H9 (cell line): ENCODE data around the gene EPS8L1. TPM values are rescaled to one million over a fixed set of nuclear protein-coding genes. Genes with fewer than 3 reads are reported as not detected.
A peak's percentile ranks its signal among the peaks of the same experiment; 100 is the strongest.

Source experiments
- DNase-seq: peaks from one replicate; pipeline ENCODE4 v3.0.0-alpha.2; 2017
- H2AFZ ChIP-seq: one replicate; pipeline ENCODE4 v1.6.1; 2013; ENCODE audit warnings: mild to moderate bottlenecking, low read length, control low read depth, moderate library complexity
- H2AK5ac ChIP-seq: 2 replicates; pipeline ENCODE4 v1.6.1; 2013; ENCODE audit warnings: low read length, control low read depth, mixed read lengths; ENCODE audit not compliant: insufficient read length
- H2BK120ac ChIP-seq: one replicate; pipeline ENCODE4 v1.6.1; 2013; ENCODE audit warnings: low read depth, mild to moderate bottlenecking, low read length, control low read depth, inconsistent platforms; ENCODE audit not compliant: poor library complexity, severe bottlenecking
- H2BK12ac ChIP-seq: 2 replicates; pipeline ENCODE4 v1.6.1; 2013; ENCODE audit warnings: low read length, control low read depth, mixed read lengths, low read depth; ENCODE audit not compliant: insufficient read length
- H2BK15ac ChIP-seq: 2 replicates; pipeline ENCODE4 v1.6.1; 2013; ENCODE audit warnings: low read depth, low read length, control low read depth
- H2BK20ac ChIP-seq: one replicate; pipeline ENCODE4 v1.6.1; 2013; ENCODE audit warnings: low read depth, mild to moderate bottlenecking, low read length, control low read depth, inconsistent platforms; ENCODE audit not compliant: poor library complexity, severe bottlenecking
- H2BK5ac ChIP-seq: 2 replicates; pipeline ENCODE4 v1.6.1; 2013; ENCODE audit warnings: low read length, control low read depth, mixed read lengths; ENCODE audit not compliant: insufficient read length
- H3K14ac ChIP-seq: 2 replicates; pipeline ENCODE4 v1.6.1; 2013; ENCODE audit warnings: low read length, control low read depth; ENCODE audit not compliant: insufficient read depth
- H3K18ac ChIP-seq: 2 replicates; pipeline ENCODE4 v1.6.1; 2013; ENCODE audit warnings: low read depth, mild to moderate bottlenecking, mixed read lengths, low read length, control low read depth; ENCODE audit not compliant: insufficient read length
- H3K23ac ChIP-seq: 2 replicates; pipeline ENCODE4 v1.6.1; 2013; ENCODE audit warnings: low read length, control low read depth, mixed read lengths, low read depth; ENCODE audit not compliant: insufficient read length
- H3K23me2 ChIP-seq: 2 replicates; pipeline ENCODE4 v1.6.1; 2013; ENCODE audit warnings: low read depth, mild to moderate bottlenecking, mixed read lengths, low read length, control low read depth; ENCODE audit not compliant: insufficient read length, poor library complexity, severe bottlenecking
- H3K27ac ChIP-seq: 2 replicates; pipeline ENCODE4 v1.5.1; 2013; ENCODE audit warnings: low read length, control low read depth, mixed read lengths, low read depth; ENCODE audit not compliant: insufficient read length
- H3K27me3 ChIP-seq: 2 replicates; pipeline ENCODE4 v1.6.1; 2013; ENCODE audit warnings: low read length, control low read depth, inconsistent platforms; ENCODE audit not compliant: insufficient read depth
- H3K4ac ChIP-seq: 2 replicates; pipeline ENCODE4 v1.6.1; 2013; ENCODE audit warnings: low read depth, mild to moderate bottlenecking, control low read depth, inconsistent platforms, low read length, moderate library complexity
- H3K4me1 ChIP-seq: 2 replicates; pipeline ENCODE4 v1.6.1; 2013; ENCODE audit warnings: low read length, control low read depth, inconsistent platforms; ENCODE audit not compliant: insufficient read depth
- H3K4me2 ChIP-seq: 2 replicates; pipeline ENCODE4 v1.6.1; 2013; ENCODE audit warnings: low read length, control low read depth, mixed read lengths; ENCODE audit not compliant: insufficient read length, insufficient read depth
- H3K56ac ChIP-seq: 2 replicates; pipeline ENCODE4 v1.6.1; 2013; ENCODE audit warnings: low read depth, mild to moderate bottlenecking, mixed read lengths, low read length, control low read depth; ENCODE audit not compliant: insufficient read length
- H3K79me1 ChIP-seq: 2 replicates; pipeline ENCODE4 v1.6.1; 2013; ENCODE audit warnings: low read depth, mild to moderate bottlenecking, moderate library complexity, low read length, control low read depth, inconsistent platforms; ENCODE audit not compliant: insufficient read depth, poor library complexity, severe bottlenecking
- H3K79me2 ChIP-seq: 2 replicates; pipeline ENCODE4 v1.6.1; 2013; ENCODE audit warnings: low read length, control low read depth, inconsistent platforms; ENCODE audit not compliant: insufficient read depth
- H3K9ac ChIP-seq: 2 replicates; pipeline ENCODE4 v1.6.1; 2013; ENCODE audit warnings: low read length, control low read depth, mixed read lengths; ENCODE audit not compliant: insufficient read length; ENCODE audit errors: extremely low read depth
- H3K9me3 ChIP-seq: one replicate; pipeline ENCODE4 v1.6.1; 2013; ENCODE audit warnings: low read depth, low read length, inconsistent platforms; ENCODE audit not compliant: control insufficient read depth
- H3T11ph ChIP-seq: one replicate; pipeline ENCODE4 v1.6.1; 2013; ENCODE audit warnings: mild to moderate bottlenecking, low read length, control low read depth, inconsistent platforms
- H4K20me1 ChIP-seq: one replicate; pipeline ENCODE4 v1.6.1; 2013; ENCODE audit not compliant: control insufficient read depth, insufficient read length, insufficient read depth
- H4K5ac ChIP-seq: 2 replicates; pipeline ENCODE4 v1.6.1; 2013; ENCODE audit warnings: low read depth, mild to moderate bottlenecking, mixed read lengths, low read length, control low read depth; ENCODE audit not compliant: insufficient read length
- H4K8ac ChIP-seq: replicated peaks from 2 replicates; pipeline ENCODE4 v1.6.1; 2013; ENCODE audit warnings: low read length, control low read depth, mixed read lengths, low read depth; ENCODE audit not compliant: insufficient read length
- H4K91ac ChIP-seq: 2 replicates; pipeline ENCODE4 v1.6.1; 2013; ENCODE audit warnings: low read depth, mild to moderate bottlenecking, moderate library complexity, mixed read lengths, low read length, control low read depth; ENCODE audit not compliant: insufficient read length
- H3K27ac Mint-ChIP-seq, 3 experiments: 2 replicates in 2 of 3; 3 replicates in 1 of 3; pipeline ENCODE4 v1.8.0; 2020 to 2021; ENCODE audit warnings: mixed read lengths in 3 of 3, mild to moderate bottlenecking in 1 of 3, moderate library complexity in 1 of 3
- H3K27me3 Mint-ChIP-seq: 2 replicates; pipeline ENCODE4 v1.8.0; 2021; ENCODE audit warnings: low read depth, mild to moderate bottlenecking, moderate library complexity, mixed read lengths
- H3K36me3 Mint-ChIP-seq, 3 experiments: 2 replicates in 2 of 3; 3 replicates in 1 of 3; pipeline ENCODE4 v1.8.0; 2020 to 2021; ENCODE audit warnings: low read depth in 3 of 3, mixed read lengths in 3 of 3; ENCODE audit not compliant: insufficient read depth in 1 of 3
- H3K4me1 Mint-ChIP-seq, 2 experiments: 2 replicates each; pipeline ENCODE4 v1.8.0; 2020; ENCODE audit warnings: mixed read lengths in 2 of 2
- H3K4me3 Mint-ChIP-seq, 2 experiments: 2 replicates in 1 of 2; 3 replicates in 1 of 2; pipeline ENCODE4 v1.8.0; 2020 to 2021; ENCODE audit warnings: mild to moderate bottlenecking in 2 of 2, mixed read lengths in 2 of 2, moderate library complexity in 1 of 2
- H3K9me3 Mint-ChIP-seq, 2 experiments: 2 replicates in 1 of 2; 3 replicates in 1 of 2; pipeline ENCODE4 v1.8.0; 2020; ENCODE audit warnings: mild to moderate bottlenecking in 2 of 2, mixed read lengths in 2 of 2, moderate library complexity in 1 of 2
- CTCF ChIP-seq: fragments of 200-600 bp; sonication (generic); conservative IDR thresholded peaks from 3 replicates; pipeline ENCODE4 v1.8.0; 2021; ENCODE audit warnings: antibody characterized with exemption, mild to moderate bottlenecking
- WGBS: extraction: QIAGEN DNeasy Blood & Tissue Kit; methylation state at CpG from one replicate; pipeline ENCODE4 v1.1.7; 2013; ENCODE audit warnings: missing lambda C conversion rate, low lambda C conversion rate, mixed read lengths; ENCODE audit not compliant: insufficient read length; ENCODE audit errors: extremely low coverage; 5-methylcytosine and 5-hydroxymethylcytosine counted together
- total RNA-seq: library from RNA; stranded (reverse); gene quantifications from 2 replicates; pipeline ENCODE4 v1.2.1, GENCODE V29; 2021

EPS8L1 gene
- total RNA-seq, 1 experiment from 2014 or later, result 24.0 TPM

- H3K4me2 ChIP-seq, result peak overlapping the region; percentile 73
- no peak overlapping the region for H2BK120ac ChIP-seq
- peak overlapping the region; percentile 73 to 87 for H3K4me3 Mint-ChIP-seq
- no peak overlapping the region for H3K27ac Mint-ChIP-seq
- no peak overlapping the region for H2BK5ac ChIP-seq
- H3K79me2 ChIP-seq, result no peaks in the 10 kb centered on the region
- no peak overlapping the region for H4K8ac ChIP-seq
- TF ChIP-seq CTCF, result no peak
- no peak overlapping the region for H3K27ac ChIP-seq
- H3K79me1 ChIP-seq, result no peaks in the 10 kb centered on the region
- no CpG with 5 or more reads among the region's 22 CpGs for WGBS
- H4K91ac ChIP-seq, result no peak overlapping the region
- no peaks in the 10 kb centered on the region for H3K9me3 ChIP-seq
- no peak for DNase-seq
- no peak overlapping the region for H4K5ac ChIP-seq
- no peak overlapping the region for H2BK20ac ChIP-seq
- H3K56ac ChIP-seq, result no peak overlapping the region
- H3K4me1 ChIP-seq, result peaks cover 4% of the 10 kb centered on the region; the same call in 1 of the 2 replicates
- no peak overlapping the region for H3K23ac ChIP-seq
- H3K23me2 ChIP-seq, result peaks cover 27% of the 10 kb centered on the region
- H2BK12ac ChIP-seq, result no peak overlapping the region
- H3K27me3 ChIP-seq, result no peaks in the 10 kb centered on the region; the same call in 1 of the 2 replicates
- no peak overlapping the region for H2BK15ac ChIP-seq
- peaks cover 0 to 3% of the 10 kb centered on the region in 2 experiments; a peak in 1 of 5 replicates for H3K9me3 Mint-ChIP-seq
- H3K36me3 Mint-ChIP-seq, result peaks cover 7 to 11% (median 10%) of the 10 kb centered on the region in 3 experiments
- no peak overlapping the region for H3T11ph ChIP-seq
- H3K4ac ChIP-seq, result no peak overlapping the region
- H2AK5ac ChIP-seq, result no peak overlapping the region
- peak overlapping the region; percentile 10 for H3K9ac ChIP-seq
- peaks cover 18 to 46% of the 10 kb centered on the region in 2 experiments for H3K4me1 Mint-ChIP-seq
- peaks cover 63% of the 10 kb centered on the region for H3K27me3 Mint-ChIP-seq
- no peaks in the 10 kb centered on the region for H4K20me1 ChIP-seq
- no peak overlapping the region for H2AFZ ChIP-seq
- no peak overlapping the region for H3K14ac ChIP-seq
- peak overlapping the region; percentile 85 for H3K18ac ChIP-seq
These were observed 6.0 kb downstream of the EPS8L1 start for GRCh38 chr19:55081770-55082019.
